H1 (cell line): ENCODE data around the gene PTPRD. TPM values are rescaled to one million over a fixed set of nuclear protein-coding genes. Genes with fewer than 3 reads are reported as not detected.

Source experiments
- CTCF ChIA-PET: fragments of 300-600 bp; sonication (Branson Sonifier 250); formaldehyde crosslinking; loops from one replicate; lab custom pipeline; 2021; ENCODE audit not compliant: partially characterized antibody; lab: Charles Lee
- POLR2A ChIA-PET: fragments of 300-600 bp; sonication (Branson Sonifier 250); formaldehyde crosslinking; loops from one replicate; lab custom pipeline; 2021; ENCODE audit warnings: inconsistent platforms; ENCODE audit not compliant: partially characterized antibody; lab: Charles Lee
- DNase-seq, 2 experiments: peaks; one replicate each; pipeline versions ENCODE4 v3.0.0 to v3.0.0-alpha.2; 2010 to 2022; ENCODE audit warnings: low spot score in 2 of 2, low read depth in 1 of 2, mixed read lengths in 1 of 2
- FAIRE-seq: peaks from 2 replicates; lab custom pipeline; 2011; peaks lifted over from hg19 to GRCh38; lab: Jason Lieb, UNC
- H2AFZ ChIP-seq: 2 replicates; pipeline ENCODE4 v1.8.1; 2012; ENCODE audit warnings: low read length, inconsistent platforms
- H2AK5ac ChIP-seq: 2 replicates; pipeline ENCODE4 v1.6.1; 2013; ENCODE audit warnings: low read depth, low read length
- H2BK120ac ChIP-seq: replicated peaks from 2 replicates; pipeline ENCODE3; 2013; ENCODE audit warnings: low read depth, low read length, inconsistent platforms
- H2BK12ac ChIP-seq: 2 replicates; pipeline ENCODE4 v1.6.1; 2013; ENCODE audit warnings: low read depth, low read length
- H2BK15ac ChIP-seq: 2 replicates; pipeline ENCODE4 v1.6.1; 2013; ENCODE audit warnings: low read length
- H2BK20ac ChIP-seq: 2 replicates; pipeline ENCODE4 v1.6.1; 2013; ENCODE audit warnings: low read length
- H2BK5ac ChIP-seq: 2 replicates; pipeline ENCODE4 v1.6.1; 2013; ENCODE audit warnings: low read depth, low read length
- H3K14ac ChIP-seq: 2 replicates; pipeline ENCODE4 v1.6.1; 2013; ENCODE audit warnings: inconsistent platforms; ENCODE audit not compliant: insufficient read length
- H3K18ac ChIP-seq: 2 replicates; pipeline ENCODE4 v1.6.1; 2013; ENCODE audit warnings: low read length; ENCODE audit errors: extremely low read depth
- H3K23ac ChIP-seq: 2 replicates; pipeline ENCODE4 v1.6.1; 2013; ENCODE audit warnings: inconsistent platforms; ENCODE audit not compliant: insufficient read length
- H3K23me2 ChIP-seq: 2 replicates; pipeline ENCODE4 v1.6.1; 2013; ENCODE audit warnings: low read depth, low read length
- H3K27ac ChIP-seq: 2 replicates; pipeline ENCODE4 v1.6.1; 2011; ENCODE audit warnings: low read depth, low read length, inconsistent platforms
- H3K27me3 ChIP-seq, 4 experiments: replicated peaks in 1 of 4; 1 replicate in 1 of 4; 2 replicates in 3 of 4; pipeline versions ENCODE4 v1.6.1 to v1.8.1; 2011 to 2013; ENCODE audit warnings: low read length in 3 of 4, mild to moderate bottlenecking in 3 of 4, inconsistent platforms in 2 of 4, mixed read lengths in 2 of 4, moderate library complexity in 1 of 4; ENCODE audit not compliant: control insufficient read depth in 3 of 4, insufficient read depth in 3 of 4; ENCODE audit errors: extremely low read depth in 1 of 4
- H3K36me3 ChIP-seq, 4 experiments: 2 replicates each; pipeline versions ENCODE4 v1.6.1 to v1.8.1; 2011 to 2013; ENCODE audit warnings: mild to moderate bottlenecking in 4 of 4, low read length in 3 of 4, moderate library complexity in 2 of 4, control low read depth in 1 of 4, inconsistent platforms in 1 of 4; ENCODE audit not compliant: insufficient read depth in 4 of 4, control insufficient read depth in 2 of 4
- H3K4ac ChIP-seq: replicated peaks from 2 replicates; pipeline ENCODE3; 2013; ENCODE audit warnings: low read length, low read depth, mixed read lengths, inconsistent platforms; ENCODE audit not compliant: insufficient read length
- H3K4me1 ChIP-seq, 4 experiments: replicated peaks in 1 of 4; 1 replicate in 1 of 4; 2 replicates in 3 of 4; pipeline versions ENCODE4 v1.6.1 to v1.8.1; 2011 to 2013; ENCODE audit warnings: low read length in 3 of 4, inconsistent platforms in 2 of 4, mixed read lengths in 1 of 4; ENCODE audit not compliant: insufficient read depth in 4 of 4, control insufficient read depth in 3 of 4
- H3K4me2 ChIP-seq, 2 experiments: 2 replicates each; pipeline versions ENCODE4 v1.6.1 to v1.8.1; 2011 to 2013; ENCODE audit warnings: low read depth in 2 of 2, low read length in 2 of 2, control low read depth in 1 of 2, inconsistent platforms in 1 of 2, mild to moderate bottlenecking in 1 of 2; ENCODE audit not compliant: insufficient read depth in 1 of 2
- H3K4me3 ChIP-seq, 4 experiments: fragments of 200-600, 300-600 bp in 1 of 4; sonication (generic), shearing (Covaris generic), sonication (Bioruptor Twin) in 1 of 4; 2 replicates each; pipeline versions ENCODE4 v1.5.1 to v1.8.1; 2011 to 2016; ENCODE audit warnings: low read length in 4 of 4, low read depth in 3 of 4, control low read depth in 2 of 4, inconsistent platforms in 2 of 4, mild to moderate bottlenecking in 2 of 4, mixed read lengths in 1 of 4, moderate library complexity in 1 of 4; ENCODE audit not compliant: insufficient read depth in 2 of 4; ENCODE audit errors: extremely low read depth in 1 of 4
- H3K56ac ChIP-seq: replicated peaks from 2 replicates; pipeline ENCODE3; 2013; ENCODE audit warnings: low read depth, mild to moderate bottlenecking, mixed read lengths, low read length, inconsistent platforms; ENCODE audit not compliant: insufficient read length
- H3K79me1 ChIP-seq: 2 replicates; pipeline ENCODE4 v1.6.1; 2013; ENCODE audit warnings: low read depth, low read length, control low read depth
- H3K79me2 ChIP-seq, 2 experiments: 2 replicates each; pipeline versions ENCODE4 v1.6.1 to v1.8.1; 2012 to 2013; ENCODE audit warnings: low read length in 2 of 2, mild to moderate bottlenecking in 2 of 2, inconsistent platforms in 1 of 2; ENCODE audit not compliant: insufficient read depth in 2 of 2, control insufficient read depth in 1 of 2
- H3K9ac ChIP-seq, 4 experiments: replicated peaks in 1 of 4; 1 replicate in 1 of 4; 2 replicates in 3 of 4; pipeline versions ENCODE4 v1.6.1 to v1.8.1; 2011 to 2013; ENCODE audit warnings: low read depth in 3 of 4, low read length in 3 of 4, control low read depth in 2 of 4, mild to moderate bottlenecking in 2 of 4, moderate library complexity in 2 of 4, inconsistent platforms in 1 of 4; ENCODE audit errors: extremely low read depth in 1 of 4
- H3K9me3 ChIP-seq, 2 experiments: 2 replicates each; pipeline versions ENCODE4 v1.6.1 to v1.8.1; 2012 to 2013; ENCODE audit warnings: mild to moderate bottlenecking in 2 of 2, moderate library complexity in 2 of 2, control low read depth in 1 of 2, inconsistent platforms in 1 of 2, low read depth in 1 of 2, low read length in 1 of 2, mixed read lengths in 1 of 2; ENCODE audit not compliant: insufficient read depth in 2 of 2
- H4K20me1 ChIP-seq, 2 experiments: replicated peaks in 1 of 2; 2 replicates each; pipeline versions ENCODE3 to v1.8.1; 2011 to 2013; ENCODE audit warnings: inconsistent platforms in 2 of 2, low read length in 2 of 2, mild to moderate bottlenecking in 1 of 2; ENCODE audit not compliant: insufficient read depth in 2 of 2, control insufficient read depth in 1 of 2
- H4K5ac ChIP-seq: 2 replicates; pipeline ENCODE4 v1.6.1; 2013; ENCODE audit warnings: low read length, low read depth, mixed read lengths, inconsistent platforms; ENCODE audit not compliant: insufficient read length
- H4K8ac ChIP-seq: 2 replicates; pipeline ENCODE4 v1.8.0; 2013; ENCODE audit warnings: mild to moderate bottlenecking, moderate library complexity, low read length, inconsistent platforms; ENCODE audit not compliant: insufficient read depth; ENCODE audit errors: extremely low read depth
- H4K91ac ChIP-seq: replicated peaks from 2 replicates; pipeline ENCODE3; 2013; ENCODE audit warnings: low read length, mixed read lengths, inconsistent platforms; ENCODE audit not compliant: insufficient read length
- ASH2L ChIP-seq: fragments of 200-600, 300-600 bp; sonication (generic); IDR thresholded peaks from one replicate; pipeline ENCODE4 v1.7.1; 2017; ENCODE audit warnings: low read length
- GABPA ChIP-seq: IDR thresholded peaks from 2 replicates; pipeline ENCODE4 v1.6.1; 2011; ENCODE audit warnings: mild to moderate bottlenecking, low read length, moderate library complexity, borderline replicate concordance; ENCODE audit not compliant: insufficient read depth
- GTF2F1 ChIP-seq: IDR thresholded peaks from 2 replicates; pipeline ENCODE4 v1.6.1; 2012; ENCODE audit warnings: low read depth, low read length, improper control_type of control experiment, borderline replicate concordance
- KDM4A ChIP-seq: IDR thresholded peaks from one replicate; pipeline ENCODE4 v1.7.1; 2012; ENCODE audit warnings: low read depth, mild to moderate bottlenecking, moderate library complexity, low read length, inconsistent platforms; ENCODE audit not compliant: severe bottlenecking
- KDM5A ChIP-seq: fragments of 200-600 bp; IDR thresholded peaks from 2 replicates; pipeline ENCODE4 v1.7.1; 2012; ENCODE audit warnings: mild to moderate bottlenecking, low read length, inconsistent platforms, mixed read lengths
- NANOG ChIP-seq: IDR thresholded peaks from 2 replicates; pipeline ENCODE4 v1.6.1; 2011; ENCODE audit warnings: low read length, low read depth, mild to moderate bottlenecking, inconsistent platforms; ENCODE audit not compliant: insufficient read depth, poor library complexity, severe bottlenecking
- SP2 ChIP-seq: IDR thresholded peaks from 2 replicates; pipeline ENCODE4 v1.6.1; 2012; ENCODE audit warnings: mild to moderate bottlenecking, low read length, inconsistent platforms
- SRF ChIP-seq: IDR thresholded peaks from 2 replicates; pipeline ENCODE4 v1.6.1; 2011; ENCODE audit warnings: mild to moderate bottlenecking, low read depth, low read length, moderate library complexity
- TBP ChIP-seq: IDR thresholded peaks from 2 replicates; pipeline ENCODE4 v1.6.1; 2011; ENCODE audit warnings: low read depth, low read length, improper control_type of control experiment
- YY1 ChIP-seq: IDR thresholded peaks from 2 replicates; pipeline ENCODE4 v1.6.1; 2011; ENCODE audit warnings: low read depth, mild to moderate bottlenecking, low read length
- WGBS, 2 experiments: shearing (Covaris generic) in 1 of 2; methylation state at CpG; one replicate each; pipeline versions ENCODE4 v1.1.6 to v1.1.7; 2013 to 2015; ENCODE audit warnings: low lambda C conversion rate in 2 of 2, mixed read lengths in 2 of 2, inconsistent platforms in 1 of 2, low coverage in 1 of 2, missing lambda C conversion rate in 1 of 2; ENCODE audit not compliant: insufficient replicate concordance in 2 of 2, insufficient coverage in 1 of 2, insufficient read length in 1 of 2; ENCODE audit errors: extremely low coverage in 1 of 2, missing lambda C conversion rate in 1 of 2; 5-methylcytosine and 5-hydroxymethylcytosine counted together
- polyA plus RNA-seq, 7 experiments: library from polyadenylated mRNA; depleted of rRNA in 3 of 7; stranded (reverse) in 5 of 7; unstranded in 2 of 7; fragments of >200 nt in 5 of 7; fragments of 200-250 nt in 2 of 7; gene quantifications; 1 replicate in 5 of 7; 2 replicates in 1 of 7; 4 replicates in 1 of 7; pipeline versions ENCODE4 v1.2.1 to v1.2.3, GENCODE V29; 2011 to 2013; ENCODE audit warnings: missing spikeins in 2 of 7, mixed read lengths in 2 of 7
- total RNA-seq: library from RNA; stranded (reverse); fragmentation: NEBNext Ultra II Directional; extraction: Animal tissue kit (Norgen Biotek cat#: 25700); gene quantifications from 2 replicates; pipeline ENCODE4 v1.2.1, GENCODE V29; 2021
- TF ChIP-seq, protein P1 (sequence below): IDR thresholded peaks from 2 replicates; pipeline ENCODE4 v1.6.1; 2012; ENCODE audit warnings: inconsistent platforms

PTPRD gene
- total and polyA plus RNA-seq, 2 of the 8 experiments (the other 6 are each of a cell fraction or from before 2014, with no cell fraction given): 17.2 to 77.0 TPM

DNA sequence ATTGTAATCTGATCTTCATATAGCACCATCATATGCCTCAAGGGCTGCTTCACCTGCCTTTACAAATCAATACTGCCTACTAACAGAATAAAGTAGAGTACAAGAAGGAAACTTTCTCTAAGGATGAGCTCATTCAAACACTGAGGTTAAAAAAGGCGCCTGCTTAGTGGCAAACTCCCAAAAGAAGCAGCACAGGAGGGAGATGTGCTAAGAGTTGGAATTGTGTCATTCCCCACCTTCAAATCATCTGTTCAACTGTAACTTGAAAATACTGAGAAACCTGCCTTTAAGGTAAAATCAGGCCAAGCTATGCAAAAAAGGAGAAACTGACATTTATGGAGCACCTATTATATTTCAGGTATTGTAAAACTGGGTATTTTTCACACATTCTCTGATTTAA, 560.6 kb downstream of the PTPRD start:
- no peaks in the 10 kb centered on the region for H4K20me1 ChIP-seq
- no peak overlapping the region for H2AFZ ChIP-seq
- H3K9ac ChIP-seq: no peak overlapping the region
- no peak overlapping the region for H3K14ac ChIP-seq
- H3K18ac ChIP-seq: no peak overlapping the region
- H2BK15ac ChIP-seq: no peak overlapping the region
- no peaks in the 10 kb centered on the region for H3K4me1 ChIP-seq
- no peak overlapping the region for H2BK120ac ChIP-seq
- no peak for TF ChIP-seq GABPA
- no peak for TF ChIP-seq KDM5A
- no peak for TF ChIP-seq SP2
- no peak for TF ChIP-seq GTF2F1
- TF ChIP-seq TBP: no peak
- TF ChIP-seq SRF: no peak
- TF ChIP-seq KDM4A: no peak
- no peak for TF ChIP-seq ASH2L
- TF ChIP-seq, protein P1, sequence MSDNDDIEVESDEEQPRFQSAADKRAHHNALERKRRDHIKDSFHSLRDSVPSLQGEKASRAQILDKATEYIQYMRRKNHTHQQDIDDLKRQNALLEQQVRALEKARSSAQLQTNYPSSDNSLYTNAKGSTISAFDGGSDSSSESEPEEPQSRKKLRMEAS: no peak
- no peak for TF ChIP-seq YY1
- TF ChIP-seq NANOG: no peak
- H2BK20ac ChIP-seq: no peak overlapping the region
- H2BK5ac ChIP-seq: no peak overlapping the region
- H3K23ac ChIP-seq: no peak overlapping the region
- no peaks in the 10 kb centered on the region for H3K9me3 ChIP-seq
- ChIA-PET POLR2A (no interaction called here), CTCF (interaction anchor here (0.6 to 0.8 kb wide), 2 partner anchors 19 to 186 kb away, joined by 3 read pairs; no protein-coding TSS in a partner anchor)
- H3K4me2 ChIP-seq: no peak overlapping the region
- H3K4ac ChIP-seq: no peak overlapping the region
- H3K79me1 ChIP-seq: no peaks in the 10 kb centered on the region
- DNase-seq (no peak), FAIRE-seq (no peak)
- no peak overlapping the region for H2BK12ac ChIP-seq
- no peaks in the 10 kb centered on the region for H3K79me2 ChIP-seq
- H4K5ac ChIP-seq: no peak overlapping the region
- H4K8ac ChIP-seq: no peak overlapping the region
- no peaks in the 10 kb centered on the region for H3K23me2 ChIP-seq
- H3K27me3 ChIP-seq: peaks cover 0 to 4% (median 0%) of the 10 kb centered on the region in 4 experiments; a peak in 4 of 7 replicates
- WGBS, 2 experiments: 89% methylated on average over 1 of the region's 1 CpG; no CpG with 5 or more reads in 1 of the 2 experiments
- no peaks in the 10 kb centered on the region for H3K36me3 ChIP-seq
- no peak overlapping the region for H3K4me3 ChIP-seq
- H2AK5ac ChIP-seq: no peak overlapping the region
- H4K91ac ChIP-seq: no peak overlapping the region
- no peak overlapping the region for H3K27ac ChIP-seq
- H3K56ac ChIP-seq: no peak overlapping the region
